Measurements from ENCODE around the gene NTMT1. TPM values are rescaled to one million over a fixed set of nuclear protein-coding genes. Genes with fewer than 3 reads are reported as not detected.

NTMT1 gene
- total RNA-seq, 1 donor from 2014 or later = 45.7 TPM

GRCh38 chr9:129604056-129604765 is 21.8 kb upstream of the NTMT1 start:
- H3K4me3 Mint-ChIP-seq (ENCODE audit: unreplicated experiment) = no peak overlapping the region
- H3K4me1 Mint-ChIP-seq (ENCODE audit: unreplicated experiment) = peaks cover 26% of the 10 kb centered on the region
- H3K27ac Mint-ChIP-seq (ENCODE audit: unreplicated experiment) = no peak overlapping the region
- no peak for TF ChIP-seq CTCF (IDR thresholded peaks at IDR 0.05)
- DNase-seq (ENCODE audit: extremely low spot score, unreplicated experiment) = no peak
- no peaks in the 10 kb centered on the region for H3K36me3 Mint-ChIP-seq (ENCODE audit: unreplicated experiment)
- H3K9me3 Mint-ChIP-seq (ENCODE audit: unreplicated experiment) = no peaks in the 10 kb centered on the region
- no peaks in the 10 kb centered on the region for H3K27me3 Mint-ChIP-seq (ENCODE audit: unreplicated experiment)

- TF ChIP-seq CTCF (IDR thresholded peaks at IDR 0.05) = no peak
- Mint-ChIP-seq H3K27me3 (ENCODE audit: unreplicated experiment) (no peaks in the 10 kb centered on the region), H3K36me3 (ENCODE audit: unreplicated experiment) (no peaks in the 10 kb centered on the region), H3K4me3 (ENCODE audit: unreplicated experiment) (no peak overlapping the region), H3K4me1 (ENCODE audit: unreplicated experiment) (peaks cover 28% of the 10 kb centered on the region), H3K27ac (ENCODE audit: unreplicated experiment) (peak overlapping the region; percentile 56), H3K9me3 (ENCODE audit: unreplicated experiment) (no peaks in the 10 kb centered on the region)
- no peak for DNase-seq (ENCODE audit: extremely low spot score, unreplicated experiment)
Observed at GRCh38 chr9:129604766-129605163, 21.2 kb upstream of the NTMT1 start.

- Mint-ChIP-seq H3K4me3 (ENCODE audit: unreplicated experiment) (no peak overlapping the region), H3K27ac (ENCODE audit: unreplicated experiment) (peak overlapping the region; percentile 31)
Observed at GRCh38 chr9:129606161-129607026, 19.6 kb upstream of the NTMT1 start.

GRCh38 chr9:129607027-129607387 is 19.0 kb upstream of the NTMT1 start:
- Mint-ChIP-seq H3K4me1 (ENCODE audit: unreplicated experiment) (peaks cover 38% of the 10 kb centered on the region), H3K4me3 (ENCODE audit: unreplicated experiment) (no peak overlapping the region), H3K27me3 (ENCODE audit: unreplicated experiment) (no peaks in the 10 kb centered on the region), H3K9me3 (ENCODE audit: unreplicated experiment) (no peaks in the 10 kb centered on the region), H3K27ac (ENCODE audit: unreplicated experiment) (peak overlapping the region; percentile 93), H3K36me3 (ENCODE audit: unreplicated experiment) (no peaks in the 10 kb centered on the region)
- no peak for TF ChIP-seq CTCF (IDR thresholded peaks at IDR 0.05)
- DNase-seq (ENCODE audit: extremely low spot score, unreplicated experiment) = no peak

More at GRCh38 chr9:129606161-129607026, 19.6 kb upstream of the NTMT1 start:
- H3K27me3 Mint-ChIP-seq (ENCODE audit: unreplicated experiment) = no peaks in the 10 kb centered on the region
- no peak for DNase-seq (ENCODE audit: extremely low spot score, unreplicated experiment)
- H3K36me3 Mint-ChIP-seq (ENCODE audit: unreplicated experiment) = no peaks in the 10 kb centered on the region
- H3K4me1 Mint-ChIP-seq (ENCODE audit: unreplicated experiment) = peaks cover 38% of the 10 kb centered on the region
- no peaks in the 10 kb centered on the region for H3K9me3 Mint-ChIP-seq (ENCODE audit: unreplicated experiment)
- no peak for TF ChIP-seq CTCF (IDR thresholded peaks at IDR 0.05)
